GM19193 (cell line): ENCODE data around the gene ASPDH.

ENCODE experiments used
- POLR2A ChIP-seq: IDR thresholded peaks from 4 replicates; pipeline ENCODE4 v1.6.1; 2011; ENCODE audit not compliant: insufficient read depth, insufficient read length; ENCODE audit errors: extremely low read depth

ASPDH gene

GRCh38 chr19:50532952-50533351 lies 19.2 kb upstream of the ASPDH start:
- TF ChIP-seq POLR2A: no peak

GRCh38 chr19:50531171-50531612 lies 17.5 kb upstream of the ASPDH start:
- no peak for TF ChIP-seq POLR2A

GRCh38 chr19:50522881-50523280 lies 9.2 kb upstream of the ASPDH start:
- TF ChIP-seq POLR2A: no peak

GRCh38 chr19:50520822-50521465 lies 7.2 kb upstream of the ASPDH start:
- no peak for TF ChIP-seq POLR2A

GRCh38 chr19:50519006-50519575 lies 5.4 kb upstream of the ASPDH start:
- TF ChIP-seq POLR2A: no peak

GRCh38 chr19:50518091-50519005 lies 4.6 kb upstream of the ASPDH start:
- no peak for TF ChIP-seq POLR2A

- no peak for TF ChIP-seq POLR2A
Observed at GRCh38 chr19:50517704-50518075, 4.0 kb upstream of the ASPDH start.

GRCh38 chr19:50516964-50517703 lies 3.4 kb upstream of the ASPDH start:
- no peak for TF ChIP-seq POLR2A

GRCh38 chr19:50516456-50516855 lies 2.7 kb upstream of the ASPDH start:
- TF ChIP-seq POLR2A: no peak

GRCh38 chr19:50515168-50515561 lies 1.5 kb upstream of the ASPDH start:
- no peak for TF ChIP-seq POLR2A

- no peak for TF ChIP-seq POLR2A
Observed at GRCh38 chr19:50514346-50515167, 844 bp upstream of the ASPDH start.

GRCh38 chr19:50512999-50513745 lies 541 bp downstream of the ASPDH start:
- TF ChIP-seq POLR2A: no peak
